H1 (cell line): ENCODE measurements around the gene GPC6. TPM values are rescaled to one million over a fixed set of nuclear protein-coding genes. Genes with fewer than 3 reads are reported as not detected.

Experiments used
- CTCF ChIA-PET: fragments of 300-600 bp; sonication (Branson Sonifier 250); formaldehyde crosslinking; loops from one replicate; lab custom pipeline; 2021; ENCODE audit not compliant: partially characterized antibody; lab: Charles Lee
- POLR2A ChIA-PET: fragments of 300-600 bp; sonication (Branson Sonifier 250); formaldehyde crosslinking; loops from one replicate; lab custom pipeline; 2021; ENCODE audit warnings: inconsistent platforms; ENCODE audit not compliant: partially characterized antibody; lab: Charles Lee
- DNase-seq, 2 experiments: peaks; one replicate each; pipeline versions ENCODE4 v3.0.0 to v3.0.0-alpha.2; 2010 to 2022; ENCODE audit warnings: low spot score in 2 of 2, low read depth in 1 of 2, mixed read lengths in 1 of 2
- FAIRE-seq: peaks from 2 replicates; lab custom pipeline; 2011; peaks lifted over from hg19 to GRCh38; lab: Jason Lieb, UNC
- H2AFZ ChIP-seq: 2 replicates; pipeline ENCODE4 v1.8.1; 2012; ENCODE audit warnings: low read length, inconsistent platforms
- H2AK5ac ChIP-seq: 2 replicates; pipeline ENCODE4 v1.6.1; 2013; ENCODE audit warnings: low read depth, low read length
- H2BK120ac ChIP-seq: replicated peaks from 2 replicates; pipeline ENCODE3; 2013; ENCODE audit warnings: low read depth, low read length, inconsistent platforms
- H2BK12ac ChIP-seq: 2 replicates; pipeline ENCODE4 v1.6.1; 2013; ENCODE audit warnings: low read depth, low read length
- H2BK15ac ChIP-seq: 2 replicates; pipeline ENCODE4 v1.6.1; 2013; ENCODE audit warnings: low read length
- H2BK20ac ChIP-seq: 2 replicates; pipeline ENCODE4 v1.6.1; 2013; ENCODE audit warnings: low read length
- H2BK5ac ChIP-seq: 2 replicates; pipeline ENCODE4 v1.6.1; 2013; ENCODE audit warnings: low read depth, low read length
- H3K14ac ChIP-seq: 2 replicates; pipeline ENCODE4 v1.6.1; 2013; ENCODE audit warnings: inconsistent platforms; ENCODE audit not compliant: insufficient read length
- H3K18ac ChIP-seq: 2 replicates; pipeline ENCODE4 v1.6.1; 2013; ENCODE audit warnings: low read length; ENCODE audit errors: extremely low read depth
- H3K23ac ChIP-seq: 2 replicates; pipeline ENCODE4 v1.6.1; 2013; ENCODE audit warnings: inconsistent platforms; ENCODE audit not compliant: insufficient read length
- H3K23me2 ChIP-seq: 2 replicates; pipeline ENCODE4 v1.6.1; 2013; ENCODE audit warnings: low read depth, low read length
- H3K27ac ChIP-seq: 2 replicates; pipeline ENCODE4 v1.6.1; 2011; ENCODE audit warnings: low read depth, low read length, inconsistent platforms
- H3K27me3 ChIP-seq, 4 experiments: replicated peaks in 1 of 4; 1 replicate in 1 of 4; 2 replicates in 3 of 4; pipeline versions ENCODE4 v1.6.1 to v1.8.1; 2011 to 2013; ENCODE audit warnings: low read length in 3 of 4, mild to moderate bottlenecking in 3 of 4, inconsistent platforms in 2 of 4, mixed read lengths in 2 of 4, moderate library complexity in 1 of 4; ENCODE audit not compliant: control insufficient read depth in 3 of 4, insufficient read depth in 3 of 4; ENCODE audit errors: extremely low read depth in 1 of 4
- H3K36me3 ChIP-seq, 4 experiments: 2 replicates each; pipeline versions ENCODE4 v1.6.1 to v1.8.1; 2011 to 2013; ENCODE audit warnings: mild to moderate bottlenecking in 4 of 4, low read length in 3 of 4, moderate library complexity in 2 of 4, control low read depth in 1 of 4, inconsistent platforms in 1 of 4; ENCODE audit not compliant: insufficient read depth in 4 of 4, control insufficient read depth in 2 of 4
- H3K4ac ChIP-seq: replicated peaks from 2 replicates; pipeline ENCODE3; 2013; ENCODE audit warnings: low read length, low read depth, mixed read lengths, inconsistent platforms; ENCODE audit not compliant: insufficient read length
- H3K4me1 ChIP-seq, 4 experiments: replicated peaks in 1 of 4; 1 replicate in 1 of 4; 2 replicates in 3 of 4; pipeline versions ENCODE4 v1.6.1 to v1.8.1; 2011 to 2013; ENCODE audit warnings: low read length in 3 of 4, inconsistent platforms in 2 of 4, mixed read lengths in 1 of 4; ENCODE audit not compliant: insufficient read depth in 4 of 4, control insufficient read depth in 3 of 4
- H3K4me2 ChIP-seq, 2 experiments: 2 replicates each; pipeline versions ENCODE4 v1.6.1 to v1.8.1; 2011 to 2013; ENCODE audit warnings: low read depth in 2 of 2, low read length in 2 of 2, control low read depth in 1 of 2, inconsistent platforms in 1 of 2, mild to moderate bottlenecking in 1 of 2; ENCODE audit not compliant: insufficient read depth in 1 of 2
- H3K4me3 ChIP-seq, 4 experiments: fragments of 200-600, 300-600 bp in 1 of 4; sonication (generic), shearing (Covaris generic), sonication (Bioruptor Twin) in 1 of 4; 2 replicates each; pipeline versions ENCODE4 v1.5.1 to v1.8.1; 2011 to 2016; ENCODE audit warnings: low read length in 4 of 4, low read depth in 3 of 4, control low read depth in 2 of 4, inconsistent platforms in 2 of 4, mild to moderate bottlenecking in 2 of 4, mixed read lengths in 1 of 4, moderate library complexity in 1 of 4; ENCODE audit not compliant: insufficient read depth in 2 of 4; ENCODE audit errors: extremely low read depth in 1 of 4
- H3K56ac ChIP-seq: replicated peaks from 2 replicates; pipeline ENCODE3; 2013; ENCODE audit warnings: low read depth, mild to moderate bottlenecking, mixed read lengths, low read length, inconsistent platforms; ENCODE audit not compliant: insufficient read length
- H3K79me1 ChIP-seq: 2 replicates; pipeline ENCODE4 v1.6.1; 2013; ENCODE audit warnings: low read depth, low read length, control low read depth
- H3K79me2 ChIP-seq, 2 experiments: 2 replicates each; pipeline versions ENCODE4 v1.6.1 to v1.8.1; 2012 to 2013; ENCODE audit warnings: low read length in 2 of 2, mild to moderate bottlenecking in 2 of 2, inconsistent platforms in 1 of 2; ENCODE audit not compliant: insufficient read depth in 2 of 2, control insufficient read depth in 1 of 2
- H3K9ac ChIP-seq, 4 experiments: replicated peaks in 1 of 4; 1 replicate in 1 of 4; 2 replicates in 3 of 4; pipeline versions ENCODE4 v1.6.1 to v1.8.1; 2011 to 2013; ENCODE audit warnings: low read depth in 3 of 4, low read length in 3 of 4, control low read depth in 2 of 4, mild to moderate bottlenecking in 2 of 4, moderate library complexity in 2 of 4, inconsistent platforms in 1 of 4; ENCODE audit errors: extremely low read depth in 1 of 4
- H3K9me3 ChIP-seq, 2 experiments: 2 replicates each; pipeline versions ENCODE4 v1.6.1 to v1.8.1; 2012 to 2013; ENCODE audit warnings: mild to moderate bottlenecking in 2 of 2, moderate library complexity in 2 of 2, control low read depth in 1 of 2, inconsistent platforms in 1 of 2, low read depth in 1 of 2, low read length in 1 of 2, mixed read lengths in 1 of 2; ENCODE audit not compliant: insufficient read depth in 2 of 2
- H4K20me1 ChIP-seq, 2 experiments: replicated peaks in 1 of 2; 2 replicates each; pipeline versions ENCODE3 to v1.8.1; 2011 to 2013; ENCODE audit warnings: inconsistent platforms in 2 of 2, low read length in 2 of 2, mild to moderate bottlenecking in 1 of 2; ENCODE audit not compliant: insufficient read depth in 2 of 2, control insufficient read depth in 1 of 2
- H4K5ac ChIP-seq: 2 replicates; pipeline ENCODE4 v1.6.1; 2013; ENCODE audit warnings: low read length, low read depth, mixed read lengths, inconsistent platforms; ENCODE audit not compliant: insufficient read length
- H4K8ac ChIP-seq: 2 replicates; pipeline ENCODE4 v1.8.0; 2013; ENCODE audit warnings: mild to moderate bottlenecking, moderate library complexity, low read length, inconsistent platforms; ENCODE audit not compliant: insufficient read depth; ENCODE audit errors: extremely low read depth
- H4K91ac ChIP-seq: replicated peaks from 2 replicates; pipeline ENCODE3; 2013; ENCODE audit warnings: low read length, mixed read lengths, inconsistent platforms; ENCODE audit not compliant: insufficient read length
- HDAC2 ChIP-seq, 2 experiments: fragments of 300-600 bp in 1 of 2; sonication (generic) in 1 of 2; IDR thresholded peaks; 2 replicates each; pipeline ENCODE4 v1.6.1; 2011 to 2012; ENCODE audit warnings: low read depth in 2 of 2, low read length in 2 of 2, mild to moderate bottlenecking in 2 of 2, moderate library complexity in 2 of 2, borderline replicate concordance in 1 of 2, inconsistent platforms in 1 of 2
- WGBS, 2 experiments: shearing (Covaris generic) in 1 of 2; methylation state at CpG; one replicate each; pipeline versions ENCODE4 v1.1.6 to v1.1.7; 2013 to 2015; ENCODE audit warnings: low lambda C conversion rate in 2 of 2, mixed read lengths in 2 of 2, inconsistent platforms in 1 of 2, low coverage in 1 of 2, missing lambda C conversion rate in 1 of 2; ENCODE audit not compliant: insufficient replicate concordance in 2 of 2, insufficient coverage in 1 of 2, insufficient read length in 1 of 2; ENCODE audit errors: extremely low coverage in 1 of 2, missing lambda C conversion rate in 1 of 2; 5-methylcytosine and 5-hydroxymethylcytosine counted together
- polyA plus RNA-seq, 7 experiments: library from polyadenylated mRNA; depleted of rRNA in 3 of 7; stranded (reverse) in 5 of 7; unstranded in 2 of 7; fragments of >200 nt in 5 of 7; fragments of 200-250 nt in 2 of 7; gene quantifications; 1 replicate in 5 of 7; 2 replicates in 1 of 7; 4 replicates in 1 of 7; pipeline versions ENCODE4 v1.2.1 to v1.2.3, GENCODE V29; 2011 to 2013; ENCODE audit warnings: missing spikeins in 2 of 7, mixed read lengths in 2 of 7
- total RNA-seq: library from RNA; stranded (reverse); fragmentation: NEBNext Ultra II Directional; extraction: Animal tissue kit (Norgen Biotek cat#: 25700); gene quantifications from 2 replicates; pipeline ENCODE4 v1.2.1, GENCODE V29; 2021

The GPC6 gene
- total and polyA plus RNA-seq, 2 of the 8 experiments (the other 6 are each of a cell fraction or from before 2014, with no cell fraction given): 5.4 to 12.0 TPM

- Histone ChIP-seq H2AK5ac (no peak overlapping the region), H2BK5ac (no peak overlapping the region), H2AFZ (no peak overlapping the region), H3K79me1 (no peaks in the 10 kb centered on the region), H3K14ac (no peak overlapping the region), H2BK20ac (no peak overlapping the region), H3K36me3 (no peaks in the 10 kb centered on the region), H3K18ac (no peak overlapping the region), H3K4me2 (no peak overlapping the region), H2BK15ac (no peak overlapping the region), H3K4me1 (no peaks in the 10 kb centered on the region), H3K4ac (no peak overlapping the region), H2BK12ac (no peak overlapping the region), H3K56ac (no peak overlapping the region), H3K27ac (no peak overlapping the region), H3K9ac (no peak overlapping the region), H4K91ac (no peak overlapping the region), H4K5ac (no peak overlapping the region), H3K23me2 (no peaks in the 10 kb centered on the region), H3K79me2 (no peaks in the 10 kb centered on the region), H4K8ac (no peak overlapping the region), H3K23ac (no peak overlapping the region), H4K20me1 (no peaks in the 10 kb centered on the region), H3K9me3 (no peaks in the 10 kb centered on the region), H3K27me3 (no peaks in the 10 kb centered on the region), H2BK120ac (no peak overlapping the region), H3K4me3 (no peak overlapping the region)
- TF ChIP-seq HDAC2 (IDR thresholded peaks at IDR 0.05; ENCODE audit: borderline replicate concordance in 1 of 2, low read depth in 2 of 2, low read length in 2 of 2): no peak
- WGBS, 2 experiments: 87% methylated on average over 1 of the region's 1 CpG; no CpG with 5 or more reads in 1 of the 2 experiments
- FAIRE-seq: no peak
- ChIA-PET POLR2A (no interaction called here), CTCF (interaction anchor here (1.3 kb wide), 1 partner anchor 266 kb away, joined by 3 read pairs; no protein-coding TSS in a partner anchor)
- DNase-seq: no peak
Measured at GRCh38 chr13:93926425-93926824, 699.8 kb downstream of the GPC6 start.
